ENCODE results near the gene FBXO30. TPM values are rescaled to one million over a fixed set of nuclear protein-coding genes. Genes with fewer than 3 reads are reported as not detected.

Gene FBXO30
- total and polyA plus RNA-seq, 9 of the 15 experiments (the other 6 are each of a cell fraction or from before 2014, with no cell fraction given), result 3.6 to 12.8 (median 7.1) TPM

- no peaks in the 10 kb centered on the region for H3K36me3 ChIP-seq (ENCODE audit: control insufficient read depth, insufficient read depth, low read length)
- ChIA-PET CTCF (ENCODE audit: low intra/inter-chr PET ratio) (no interaction called here), POLR2A (no interaction called here)
- no peak overlapping the region for H2AFZ ChIP-seq (ENCODE audit: low read depth, low read length)
- no peak for FAIRE-seq
- in situ Hi-C loops (cut with MboI) (no loop called here), intact Hi-C loops (cut with micrococcal nuclease) (no loop called here)
- no peaks in the 10 kb centered on the region for H3K4me1 ChIP-seq (replicated peaks in 1 of 2; ENCODE audit: control insufficient read depth in 2 of 2, insufficient read depth in 2 of 2, low read length in 2 of 2)
- H3K79me2 ChIP-seq (ENCODE audit: control insufficient read depth, insufficient read depth, low read length), result no peaks in the 10 kb centered on the region
- H3K9me1 ChIP-seq (ENCODE audit: control insufficient read depth, insufficient read depth, low read length), result no peaks in the 10 kb centered on the region
- H3K4me2 ChIP-seq (ENCODE audit: insufficient read depth, low read length), result no peak overlapping the region
- no peaks in the 10 kb centered on the region for H4K20me1 ChIP-seq (replicated peaks; ENCODE audit: control insufficient read depth, insufficient read depth, low read length)
- H3K9ac ChIP-seq (ENCODE audit: insufficient read depth in 1 of 2, low read depth in 2 of 2, low read length in 2 of 2), result no peak overlapping the region
- no TSS peak for BruUV-seq (replicated peaks)
- ATAC-seq, result peak; percentile 15; the same call in 2 of the 3 replicates
- H3K27ac ChIP-seq (ENCODE audit: extremely low read depth, low read depth, low read length), result no peak overlapping the region
- DNase-seq (ENCODE audit: extremely low read depth in 1 of 4, low spot score in 3 of 4), result no peak
- H3K4me3 ChIP-seq, result no peak overlapping the region
- H3K9me3 ChIP-seq (replicated peaks; ENCODE audit: control insufficient read depth, insufficient read depth, low read depth, low read length), result no peaks in the 10 kb centered on the region
- no peaks in the 10 kb centered on the region for H3K27me3 ChIP-seq (ENCODE audit: control insufficient read depth in 2 of 2, insufficient read depth in 2 of 2, low read length in 2 of 2)
- TF ChIP-seq U2AF2 (optimal IDR thresholded peaks at IDR 0.05; ENCODE audit: low read depth, low read length), result no peak
- no peak for TF ChIP-seq TRIM25 (IDR thresholded peaks at IDR 0.05; ENCODE audit: borderline replicate concordance)
- TF ChIP-seq ZNF584 (CRISPR knock-in tag; IDR thresholded peaks at IDR 0.05; ENCODE audit: low read depth), result no peak
- TF ChIP-seq CHD7 (IDR thresholded peaks at IDR 0.05; ENCODE audit: low read depth, low read length), result no peak
- no peak for TF ChIP-seq TBP (optimal IDR thresholded peaks at IDR 0.05; ENCODE audit: low read depth, low read length)
- no peak for TF ChIP-seq SIRT6 (IDR thresholded peaks at IDR 0.05; ENCODE audit: low read depth, low read length)
- no peak for TF ChIP-seq SNIP1 (IDR thresholded peaks at IDR 0.05; ENCODE audit: low read depth)
- no peak for TF ChIP-seq NFATC3 (IDR thresholded peaks at IDR 0.05)
- TF ChIP-seq CGGBP1 (CRISPR knock-in tag; IDR thresholded peaks at IDR 0.05), result no peak
- TF ChIP-seq IRF2 (CRISPR knock-in tag; IDR thresholded peaks at IDR 0.05), result no peak
- no peak for TF ChIP-seq STAT5B (CRISPR knock-in tag; IDR thresholded peaks at IDR 0.05)
Observed at GRCh38 chr6:145755682-145756081, 58.9 kb downstream of the FBXO30 start.

Data from K562 (cell line).